ENCODE data around the gene MEGF9. TPM values are rescaled to one million over a fixed set of nuclear protein-coding genes. Genes with fewer than 3 reads are reported as not detected.

Gene MEGF9
- total RNA-seq, 2 donors from 2014 or later, result 15.3 to 23.8 TPM

DNA sequence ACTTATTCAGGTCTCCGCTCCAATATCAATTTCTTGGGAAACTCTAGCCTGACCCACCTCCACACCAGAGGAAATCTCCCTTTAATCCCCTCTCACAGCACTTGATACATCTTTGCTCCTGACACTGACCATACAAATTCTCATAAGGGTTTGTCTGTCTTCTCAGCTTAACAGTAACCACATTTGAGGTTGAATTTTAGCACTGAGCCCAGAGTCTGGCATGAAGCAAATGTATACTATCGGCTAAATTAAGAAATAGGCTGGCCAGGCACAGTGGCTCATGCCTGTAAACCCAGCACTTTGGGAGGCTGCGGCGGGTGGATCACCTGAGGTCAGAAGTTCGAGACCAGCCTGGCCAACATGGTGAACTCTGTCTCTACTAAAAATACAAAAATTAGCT is 144.0 kb downstream of the MEGF9 start:
- H3K36me3 ChIP-seq, result peaks cover 51% of the 10 kb centered on the region
- TF ChIP-seq, protein P1, sequence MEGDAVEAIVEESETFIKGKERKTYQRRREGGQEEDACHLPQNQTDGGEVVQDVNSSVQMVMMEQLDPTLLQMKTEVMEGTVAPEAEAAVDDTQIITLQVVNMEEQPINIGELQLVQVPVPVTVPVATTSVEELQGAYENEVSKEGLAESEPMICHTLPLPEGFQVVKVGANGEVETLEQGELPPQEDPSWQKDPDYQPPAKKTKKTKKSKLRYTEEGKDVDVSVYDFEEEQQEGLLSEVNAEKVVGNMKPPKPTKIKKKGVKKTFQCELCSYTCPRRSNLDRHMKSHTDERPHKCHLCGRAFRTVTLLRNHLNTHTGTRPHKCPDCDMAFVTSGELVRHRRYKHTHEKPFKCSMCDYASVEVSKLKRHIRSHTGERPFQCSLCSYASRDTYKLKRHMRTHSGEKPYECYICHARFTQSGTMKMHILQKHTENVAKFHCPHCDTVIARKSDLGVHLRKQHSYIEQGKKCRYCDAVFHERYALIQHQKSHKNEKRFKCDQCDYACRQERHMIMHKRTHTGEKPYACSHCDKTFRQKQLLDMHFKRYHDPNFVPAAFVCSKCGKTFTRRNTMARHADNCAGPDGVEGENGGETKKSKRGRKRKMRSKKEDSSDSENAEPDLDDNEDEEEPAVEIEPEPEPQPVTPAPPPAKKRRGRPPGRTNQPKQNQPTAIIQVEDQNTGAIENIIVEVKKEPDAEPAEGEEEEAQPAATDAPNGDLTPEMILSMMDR (IDR thresholded peaks at IDR 0.05), result no peak

GRCh38 chr9:120569556-120569955 is 144.7 kb downstream of the MEGF9 start:
- TF ChIP-seq, protein P1 (IDR thresholded peaks at IDR 0.05), result no peak
- H3K9me3 ChIP-seq, result no peaks in the 10 kb centered on the region
- no peaks in the 10 kb centered on the region for H3K27me3 ChIP-seq
- peaks cover 0 to 26% of the 10 kb centered on the region in 2 donors for H3K4me1 ChIP-seq
- H3K36me3 ChIP-seq, result peaks cover 56% of the 10 kb centered on the region
- DNase-seq (ENCODE audit: low spot score), result no peak
- no peak overlapping the region for H3K27ac ChIP-seq
- no peak overlapping the region for H3K4me3 ChIP-seq

More for the DNA sequence above, 144.0 kb downstream of the MEGF9 start:
- DNase-seq (ENCODE audit: low spot score), result no peak
- Histone ChIP-seq H3K4me1 (peaks cover 0 to 26% of the 10 kb centered on the region in 2 donors), H3K27ac (peak overlapping the region in 1 of 2 donors; percentile 70), H3K27me3 (no peaks in the 10 kb centered on the region), H3K4me3 (no peak overlapping the region), H3K9me3 (no peaks in the 10 kb centered on the region)

DNA sequence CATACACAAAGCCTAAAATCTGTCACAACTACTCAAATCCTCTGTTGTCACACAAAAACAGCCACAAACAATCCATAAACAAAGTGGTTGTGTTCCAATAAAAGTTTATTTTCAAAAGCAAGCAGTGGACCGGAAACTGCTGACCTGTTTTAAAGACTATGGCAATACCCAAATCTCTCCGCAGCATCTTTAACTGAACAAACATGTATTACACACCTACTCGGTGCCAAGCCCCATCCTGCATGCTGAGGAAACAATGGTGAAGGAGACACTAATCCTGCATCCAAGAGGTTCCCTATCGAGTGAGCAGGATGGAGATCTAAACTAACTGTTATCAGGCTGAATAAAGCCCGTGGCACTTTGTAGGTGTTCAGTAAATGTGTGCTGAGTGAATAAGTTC is 145.5 kb downstream of the MEGF9 start:
- H3K36me3 ChIP-seq, result peaks cover 63% of the 10 kb centered on the region

GRCh38 chr9:120567874-120568273 is 146.4 kb downstream of the MEGF9 start:
- TF ChIP-seq, protein P1 (IDR thresholded peaks at IDR 0.05), result no peak
- H3K36me3 ChIP-seq, result peaks cover 69% of the 10 kb centered on the region
- no peak overlapping the region for H3K27ac ChIP-seq

More for the DNA sequence above, 145.5 kb downstream of the MEGF9 start:
- TF ChIP-seq, protein P1 (IDR thresholded peaks at IDR 0.05), result no peak
- H3K4me3 ChIP-seq, result no peak overlapping the region
- H3K27me3 ChIP-seq, result no peaks in the 10 kb centered on the region
- no peak overlapping the region for H3K27ac ChIP-seq
- no peaks in the 10 kb centered on the region for H3K9me3 ChIP-seq
- no peak for DNase-seq (ENCODE audit: low spot score)
- peaks cover 0 to 26% of the 10 kb centered on the region in 2 donors for H3K4me1 ChIP-seq

GRCh38 chr9:120567081-120567480 is 147.2 kb downstream of the MEGF9 start:
- Histone ChIP-seq H3K4me1 (peaks cover 0 to 17% of the 10 kb centered on the region in 2 donors), H3K27ac (no peak overlapping the region)

More at GRCh38 chr9:120567874-120568273, 146.4 kb downstream of the MEGF9 start:
- H3K27me3 ChIP-seq, result no peaks in the 10 kb centered on the region
- DNase-seq (ENCODE audit: low spot score), result no peak
- H3K9me3 ChIP-seq, result no peaks in the 10 kb centered on the region
- peaks cover 0 to 24% of the 10 kb centered on the region in 2 donors for H3K4me1 ChIP-seq
- no peak overlapping the region for H3K4me3 ChIP-seq

More at GRCh38 chr9:120567081-120567480, 147.2 kb downstream of the MEGF9 start:
- Histone ChIP-seq H3K4me3 (no peak overlapping the region), H3K27me3 (no peaks in the 10 kb centered on the region), H3K9me3 (no peaks in the 10 kb centered on the region), H3K36me3 (peaks cover 69% of the 10 kb centered on the region)
- DNase-seq (ENCODE audit: low spot score), result no peak
- TF ChIP-seq, protein P1 (IDR thresholded peaks at IDR 0.05), result no peak
